ENCODE results near the gene C1orf198. TPM values are rescaled to one million over a fixed set of nuclear protein-coding genes. Genes with fewer than 3 reads are reported as not detected.

The C1orf198 gene
- polyA plus RNA-seq, 1 donor (not counting 4 experiments of a cell fraction or from before 2014, with no cell fraction given), result 6.8 TPM

DNA sequence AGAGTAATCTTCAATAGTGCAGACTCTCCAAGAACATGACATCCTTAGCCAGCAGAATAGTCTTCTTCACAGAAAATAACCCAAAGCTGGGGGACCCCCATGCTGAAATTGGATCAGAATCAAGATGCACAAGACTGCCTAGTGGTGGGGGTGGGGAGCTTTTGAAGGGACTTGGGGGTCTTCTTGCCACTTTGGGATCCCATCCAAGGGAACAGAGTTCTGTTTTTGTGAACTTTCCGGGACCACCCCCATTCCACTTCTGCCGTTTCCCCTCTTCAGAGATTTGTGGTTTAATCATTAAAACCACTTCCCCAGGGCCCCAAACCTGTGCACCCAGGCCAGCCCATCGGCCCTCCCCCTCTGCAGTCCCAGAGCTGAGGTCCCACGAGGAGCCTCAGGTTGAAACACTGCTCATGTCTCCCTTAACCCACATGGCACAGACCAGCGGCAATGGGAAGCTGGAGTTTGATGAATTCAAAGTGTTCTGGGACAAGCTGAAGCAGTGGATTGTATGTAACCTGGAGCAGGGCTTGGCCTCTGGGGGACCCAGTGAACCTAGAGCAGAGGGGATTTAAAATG is 76.2 kb downstream of the C1orf198 start:
- DNase-seq (ENCODE audit: low read depth, low spot score), result no peak
- no peak overlapping the region for H2AFZ ChIP-seq (ENCODE audit: control insufficient read depth, low read length)
- H3K27ac ChIP-seq (ENCODE audit: control insufficient read depth, insufficient read depth, low read length), result no peak overlapping the region
- no peak overlapping the region for H3K4me3 ChIP-seq (ENCODE audit: control insufficient read depth in 2 of 3, extremely low read depth in 1 of 3, insufficient read depth in 2 of 3, low read depth in 1 of 3, low read length in 3 of 3)
- H3K79me2 ChIP-seq (ENCODE audit: control insufficient read depth, insufficient read depth, low read length), result no peaks in the 10 kb centered on the region
- H3K9me1 ChIP-seq (ENCODE audit: control insufficient read depth, extremely low read depth, insufficient read depth, low read length), result no peaks in the 10 kb centered on the region
- no peak overlapping the region for H3K9ac ChIP-seq (ENCODE audit: control insufficient read depth, extremely low read depth, insufficient read depth, low read length)
- H3K4me1 ChIP-seq (ENCODE audit: control insufficient read depth, extremely low read depth, insufficient read depth, low read length), result no peaks in the 10 kb centered on the region
- FAIRE-seq, result no peak
- no peak for TF ChIP-seq EZH2 (IDR thresholded peaks at IDR 0.05; ENCODE audit: low read length)
- TF ChIP-seq, protein P1, sequence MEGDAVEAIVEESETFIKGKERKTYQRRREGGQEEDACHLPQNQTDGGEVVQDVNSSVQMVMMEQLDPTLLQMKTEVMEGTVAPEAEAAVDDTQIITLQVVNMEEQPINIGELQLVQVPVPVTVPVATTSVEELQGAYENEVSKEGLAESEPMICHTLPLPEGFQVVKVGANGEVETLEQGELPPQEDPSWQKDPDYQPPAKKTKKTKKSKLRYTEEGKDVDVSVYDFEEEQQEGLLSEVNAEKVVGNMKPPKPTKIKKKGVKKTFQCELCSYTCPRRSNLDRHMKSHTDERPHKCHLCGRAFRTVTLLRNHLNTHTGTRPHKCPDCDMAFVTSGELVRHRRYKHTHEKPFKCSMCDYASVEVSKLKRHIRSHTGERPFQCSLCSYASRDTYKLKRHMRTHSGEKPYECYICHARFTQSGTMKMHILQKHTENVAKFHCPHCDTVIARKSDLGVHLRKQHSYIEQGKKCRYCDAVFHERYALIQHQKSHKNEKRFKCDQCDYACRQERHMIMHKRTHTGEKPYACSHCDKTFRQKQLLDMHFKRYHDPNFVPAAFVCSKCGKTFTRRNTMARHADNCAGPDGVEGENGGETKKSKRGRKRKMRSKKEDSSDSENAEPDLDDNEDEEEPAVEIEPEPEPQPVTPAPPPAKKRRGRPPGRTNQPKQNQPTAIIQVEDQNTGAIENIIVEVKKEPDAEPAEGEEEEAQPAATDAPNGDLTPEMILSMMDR (optimal IDR thresholded peaks at IDR 0.05 in 1 of 3, IDR thresholded peaks at IDR 0.05 in 1 of 3, conservative IDR thresholded peaks at IDR 0.05 in 1 of 3; ENCODE audit: extremely low read depth in 1 of 3, insufficient read depth in 2 of 3, low read length in 3 of 3), result no peak
- H3K36me3 ChIP-seq (ENCODE audit: control insufficient read depth in 2 of 2, extremely low read depth in 1 of 2, insufficient read depth in 2 of 2, low read length in 2 of 2), result no peaks in the 10 kb centered on the region
- H4K20me1 ChIP-seq (ENCODE audit: control insufficient read depth, extremely low read depth, insufficient read depth, low read length), result no peaks in the 10 kb centered on the region
- H3K4me2 ChIP-seq (ENCODE audit: control insufficient read depth, extremely low read depth, insufficient read depth, low read depth, low read length), result no peak overlapping the region
- dilution Hi-C loops (cut with MboI; ENCODE audit: extremely low pct_ligation_motif_present, low sequenced_read_pairs), result no loop called here
- H3K27me3 ChIP-seq (ENCODE audit: control insufficient read depth, extremely low read depth, insufficient read depth, low read length), result no peaks in the 10 kb centered on the region
- no peaks in the 10 kb centered on the region for H3K9me3 ChIP-seq (ENCODE audit: control insufficient read depth, low read depth, low read length)

DNA sequence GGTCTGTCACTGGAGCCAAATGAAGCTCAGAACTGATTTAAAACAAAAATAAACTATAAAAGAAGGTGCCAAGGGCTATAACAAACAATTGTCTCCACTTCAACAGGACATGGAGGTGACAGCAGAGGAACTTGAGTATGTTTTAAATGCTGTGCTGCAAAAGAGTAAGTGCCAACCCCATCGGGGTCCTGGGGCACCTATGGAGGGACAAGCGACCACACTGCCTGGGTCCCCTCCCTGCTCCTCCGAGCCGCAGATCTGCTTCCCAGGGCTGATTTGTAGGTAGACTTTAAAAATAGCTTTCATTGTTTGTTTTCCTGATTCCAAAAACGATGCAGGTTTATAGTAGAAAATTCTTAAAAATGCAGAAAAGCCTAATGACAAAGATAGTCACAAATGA is 78.3 kb downstream of the C1orf198 start:
- no peaks in the 10 kb centered on the region for H3K9me3 ChIP-seq (ENCODE audit: control insufficient read depth, low read depth, low read length)
- no peak for FAIRE-seq

More for the DNA sequence above, 78.3 kb downstream of the C1orf198 start:
- no peaks in the 10 kb centered on the region for H4K20me1 ChIP-seq (ENCODE audit: control insufficient read depth, extremely low read depth, insufficient read depth, low read length)
- no peak overlapping the region for H3K27ac ChIP-seq (ENCODE audit: control insufficient read depth, insufficient read depth, low read length)
- no peak overlapping the region for H3K4me3 ChIP-seq (ENCODE audit: control insufficient read depth in 2 of 3, extremely low read depth in 1 of 3, insufficient read depth in 2 of 3, low read depth in 1 of 3, low read length in 3 of 3)
- H3K79me2 ChIP-seq (ENCODE audit: control insufficient read depth, insufficient read depth, low read length), result no peaks in the 10 kb centered on the region
- no peaks in the 10 kb centered on the region for H3K9me1 ChIP-seq (ENCODE audit: control insufficient read depth, extremely low read depth, insufficient read depth, low read length)
- no peaks in the 10 kb centered on the region for H3K27me3 ChIP-seq (ENCODE audit: control insufficient read depth, extremely low read depth, insufficient read depth, low read length)
- no peak for DNase-seq (ENCODE audit: low read depth, low spot score)
- no peak overlapping the region for H3K9ac ChIP-seq (ENCODE audit: control insufficient read depth, extremely low read depth, insufficient read depth, low read length)
- no peak overlapping the region for H2AFZ ChIP-seq (ENCODE audit: control insufficient read depth, low read length)
- dilution Hi-C loops (cut with MboI; ENCODE audit: extremely low pct_ligation_motif_present, low sequenced_read_pairs), result no loop called here
- H3K4me1 ChIP-seq (ENCODE audit: control insufficient read depth, extremely low read depth, insufficient read depth, low read length), result no peaks in the 10 kb centered on the region
- H3K4me2 ChIP-seq (ENCODE audit: control insufficient read depth, extremely low read depth, insufficient read depth, low read depth, low read length), result no peak overlapping the region
- no peak for TF ChIP-seq EZH2 (IDR thresholded peaks at IDR 0.05; ENCODE audit: low read length)
- TF ChIP-seq, protein P1 (optimal IDR thresholded peaks at IDR 0.05 in 1 of 3, IDR thresholded peaks at IDR 0.05 in 1 of 3, conservative IDR thresholded peaks at IDR 0.05 in 1 of 3; ENCODE audit: extremely low read depth in 1 of 3, insufficient read depth in 2 of 3, low read length in 3 of 3), result no peak
- no peaks in the 10 kb centered on the region for H3K36me3 ChIP-seq (ENCODE audit: control insufficient read depth in 2 of 2, extremely low read depth in 1 of 2, insufficient read depth in 2 of 2, low read length in 2 of 2)

Data from keratinocyte (primary cell).